Stimulated activated CD4-positive, alpha-beta T cell treated with anti-CD3 and anti-CD28 coated beads, Interleukin-15, amount 100 ng/mL, for 1 hour (primary cell): ENCODE measurements around the gene PPP2R1B.

Experiments
- DNase-seq, 2 donors: peaks; one replicate each; pipeline ENCODE4 v3.0.0-alpha.2; 2020; ENCODE audit warnings: low read depth in 1 of 2, low spot score in 1 of 2

The PPP2R1B gene

GRCh38 chr11:111765984-111766833 is at the start of gene PPP2R1B:
TSS of gene PPP2R1B (minus strand) at chr11:111766389. CDS start at chr11:111766361, 28 bp downstream.
- peak; percentile 45 to 56 for DNase-seq

GRCh38 chr11:111815489-111815888 is 49.3 kb upstream of the PPP2R1B start:
- DNase-seq: no peak

GRCh38 chr11:111814557-111815320 is 48.5 kb upstream of the PPP2R1B start:
- no peak for DNase-seq

- no peak for DNase-seq
Measured at GRCh38 chr11:111814106-111814505, 47.9 kb upstream of the PPP2R1B start.

GRCh38 chr11:111812211-111812610 is 46.0 kb upstream of the PPP2R1B start:
- no peak for DNase-seq

GRCh38 chr11:111811445-111811844 is 45.3 kb upstream of the PPP2R1B start:
- DNase-seq: no peak

GRCh38 chr11:111808834-111809233 is 42.6 kb upstream of the PPP2R1B start:
- no peak for DNase-seq

- no peak for DNase-seq
Measured at GRCh38 chr11:111808063-111808588, 41.9 kb upstream of the PPP2R1B start.

GRCh38 chr11:111807076-111807475 is 40.9 kb upstream of the PPP2R1B start:
- no peak for DNase-seq

GRCh38 chr11:111801135-111801534 is 34.9 kb upstream of the PPP2R1B start:
- no peak for DNase-seq

- no peak for DNase-seq
Measured at GRCh38 chr11:111798279-111798678, 32.1 kb upstream of the PPP2R1B start.

- DNase-seq: no peak
Measured at GRCh38 chr11:111797145-111797581, 31.0 kb upstream of the PPP2R1B start.

GRCh38 chr11:111796696-111797095 is 30.5 kb upstream of the PPP2R1B start:
- no peak for DNase-seq

GRCh38 chr11:111795334-111795985 is 29.3 kb upstream of the PPP2R1B start:
- no peak for DNase-seq

- DNase-seq: no peak
Measured at GRCh38 chr11:111793863-111794262, 27.7 kb upstream of the PPP2R1B start.

- DNase-seq: no peak
Measured at GRCh38 chr11:111792955-111793500, 26.8 kb upstream of the PPP2R1B start.

GRCh38 chr11:111792314-111792713 is 26.1 kb upstream of the PPP2R1B start:
- DNase-seq: no peak

- DNase-seq: no peak
Measured at GRCh38 chr11:111788464-111788863, 22.3 kb upstream of the PPP2R1B start.

GRCh38 chr11:111788051-111788450 is 21.9 kb upstream of the PPP2R1B start:
- no peak for DNase-seq

GRCh38 chr11:111785886-111786412 is 19.8 kb upstream of the PPP2R1B start:
- no peak for DNase-seq

GRCh38 chr11:111785076-111785475 is 18.9 kb upstream of the PPP2R1B start:
- DNase-seq: no peak
